Thoracic aorta (tissue), 2 donors: ENCODE data around the gene ITGA2. TPM values are rescaled to one million over a fixed set of nuclear protein-coding genes. Genes with fewer than 3 reads are reported as not detected.

Experiments used
- ATAC-seq: fragments of 150-250 bp; one replicate; pipeline ENCODE4 v1.8.0; 2017; ENCODE audit warnings: low read depth; ENCODE audit not compliant: insufficient number of reproducible peaks, low FRiP score
- DNase-seq: peaks from one replicate; pipeline ENCODE4 v3.0.0-alpha.2; 2020; ENCODE audit warnings: low spot score
- H3K27ac ChIP-seq, 2 donors: fragments of 200-600 bp; sonication (generic); 1 replicate in 1 of 2; 2 replicates in 1 of 2; pipeline ENCODE4 v1.5.1; 2016; ENCODE audit warnings: mild to moderate bottlenecking in 2 of 2, moderate library complexity in 2 of 2
- H3K27me3 ChIP-seq: fragments of 200-600 bp; sonication (generic); replicated peaks from 2 replicates; pipeline ENCODE4 v1.6.0; 2016; ENCODE audit warnings: mild to moderate bottlenecking; ENCODE audit not compliant: insufficient read depth
- H3K36me3 ChIP-seq: fragments of 200-600 bp; sonication (generic); one replicate; pipeline ENCODE4 v1.5.1; 2016
- H3K4me1 ChIP-seq, 2 donors: fragments of 200-600 bp; sonication (generic); 1 replicate in 1 of 2; 2 replicates in 1 of 2; pipeline versions ENCODE4 v1.5.1 to v1.6.0; 2016; ENCODE audit warnings: low read depth in 2 of 2, mild to moderate bottlenecking in 1 of 2; ENCODE audit not compliant: control insufficient read depth in 1 of 2
- H3K4me3 ChIP-seq: fragments of 200-600 bp; sonication (generic); 2 replicates; pipeline ENCODE4 v1.5.1; 2016; ENCODE audit warnings: mild to moderate bottlenecking
- H3K9me3 ChIP-seq: fragments of 200-600 bp; sonication (generic); 2 replicates; pipeline ENCODE4 v1.5.1; 2016
- total RNA-seq, 2 donors: library from RNA; depleted of rRNA; stranded (reverse); fragments of >200 nt; gene quantifications; one replicate each; pipeline versions ENCODE4 v1.1.0 to v1.2.3, GENCODE V29; 2016
- TF ChIP-seq, protein P1 (sequence below): fragments of 200-600 bp; sonication (generic); IDR thresholded peaks from one replicate; pipeline ENCODE4 v1.5.1; 2019; ENCODE audit warnings: antibody characterized with exemption

The ITGA2 gene
- total RNA-seq, 2 donors from 2014 or later = 4.9 to 7.2 TPM

DNA sequence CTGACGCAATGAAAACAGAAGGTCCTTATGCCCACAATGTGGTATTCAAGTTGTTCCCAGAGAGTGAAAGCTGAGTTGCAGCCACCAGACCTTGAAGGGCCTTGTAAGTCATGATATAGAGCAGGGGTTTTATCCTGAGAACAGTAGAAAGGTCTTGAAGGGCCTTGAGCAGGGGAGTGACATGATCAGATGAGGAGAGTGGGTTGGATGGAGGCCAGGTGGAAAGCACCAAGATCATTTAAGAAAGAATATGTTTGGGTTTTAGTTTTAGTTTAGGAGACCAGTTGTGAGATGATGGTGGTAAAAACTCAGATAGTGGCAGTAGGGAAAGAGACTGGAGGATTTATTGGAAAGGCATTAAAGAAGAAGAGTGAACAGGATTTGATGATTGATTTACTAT is 5.9 kb downstream of the ITGA2 start:
- Histone ChIP-seq H3K27ac (no peak overlapping the region), H3K27me3 (no peaks in the 10 kb centered on the region), H3K4me1 (peaks cover 0 to 2% of the 10 kb centered on the region in 2 donors), H3K9me3 (no peaks in the 10 kb centered on the region), H3K36me3 (no peaks in the 10 kb centered on the region), H3K4me3 (no peak overlapping the region)
- ATAC-seq (no peak), DNase-seq (no peak)
- TF ChIP-seq, protein P1, sequence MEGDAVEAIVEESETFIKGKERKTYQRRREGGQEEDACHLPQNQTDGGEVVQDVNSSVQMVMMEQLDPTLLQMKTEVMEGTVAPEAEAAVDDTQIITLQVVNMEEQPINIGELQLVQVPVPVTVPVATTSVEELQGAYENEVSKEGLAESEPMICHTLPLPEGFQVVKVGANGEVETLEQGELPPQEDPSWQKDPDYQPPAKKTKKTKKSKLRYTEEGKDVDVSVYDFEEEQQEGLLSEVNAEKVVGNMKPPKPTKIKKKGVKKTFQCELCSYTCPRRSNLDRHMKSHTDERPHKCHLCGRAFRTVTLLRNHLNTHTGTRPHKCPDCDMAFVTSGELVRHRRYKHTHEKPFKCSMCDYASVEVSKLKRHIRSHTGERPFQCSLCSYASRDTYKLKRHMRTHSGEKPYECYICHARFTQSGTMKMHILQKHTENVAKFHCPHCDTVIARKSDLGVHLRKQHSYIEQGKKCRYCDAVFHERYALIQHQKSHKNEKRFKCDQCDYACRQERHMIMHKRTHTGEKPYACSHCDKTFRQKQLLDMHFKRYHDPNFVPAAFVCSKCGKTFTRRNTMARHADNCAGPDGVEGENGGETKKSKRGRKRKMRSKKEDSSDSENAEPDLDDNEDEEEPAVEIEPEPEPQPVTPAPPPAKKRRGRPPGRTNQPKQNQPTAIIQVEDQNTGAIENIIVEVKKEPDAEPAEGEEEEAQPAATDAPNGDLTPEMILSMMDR = no peak

DNA sequence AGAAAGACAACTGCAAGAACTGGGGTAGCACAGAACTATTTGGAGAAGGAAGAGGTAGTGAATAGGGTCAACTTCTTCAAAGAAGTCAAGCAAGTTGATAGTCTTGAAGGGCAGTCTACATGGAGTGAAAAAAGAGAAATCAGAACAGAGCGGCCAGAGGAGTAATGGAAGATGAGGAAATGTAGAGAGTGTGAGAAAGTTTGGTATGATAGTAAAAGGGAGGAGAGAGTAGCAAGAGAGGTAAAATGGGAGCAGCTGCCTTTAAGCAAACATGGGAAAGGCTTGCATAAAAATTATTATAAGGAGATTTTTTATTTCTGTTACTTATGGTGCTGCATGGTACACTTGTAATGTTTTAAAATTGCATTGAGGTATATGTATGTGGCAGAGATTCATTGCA is 6.8 kb downstream of the ITGA2 start:
- Histone ChIP-seq H3K36me3 (no peaks in the 10 kb centered on the region), H3K9me3 (no peaks in the 10 kb centered on the region), H3K4me1 (no peaks in the 10 kb centered on the region), H3K27me3 (no peaks in the 10 kb centered on the region), H3K27ac (no peak overlapping the region), H3K4me3 (no peak overlapping the region)
- TF ChIP-seq, protein P1 = no peak
- ATAC-seq (no peak), DNase-seq (no peak)

DNA sequence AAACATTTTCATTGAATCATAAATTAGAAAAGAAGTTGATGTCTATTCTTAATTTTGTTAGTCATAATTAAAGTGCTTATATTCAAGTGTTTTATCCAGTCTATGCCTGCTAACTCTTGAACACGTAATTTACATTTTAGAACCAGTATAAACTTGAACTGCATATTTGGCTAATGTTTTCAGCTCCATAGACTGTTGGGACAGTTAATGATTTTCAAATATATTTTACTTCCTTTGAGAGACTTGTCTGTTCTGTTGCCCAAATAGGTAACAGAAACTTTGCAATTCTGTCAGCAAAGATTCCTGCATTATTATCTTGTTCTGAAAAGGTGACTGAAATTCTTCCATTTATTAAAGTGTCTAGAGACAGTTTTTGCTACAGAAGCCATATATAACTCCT is 7.8 kb downstream of the ITGA2 start:
- ATAC-seq = no peak
- Histone ChIP-seq H3K36me3 (no peaks in the 10 kb centered on the region), H3K9me3 (no peaks in the 10 kb centered on the region), H3K27ac (no peak overlapping the region), H3K4me3 (no peak overlapping the region), H3K27me3 (no peaks in the 10 kb centered on the region), H3K4me1 (no peaks in the 10 kb centered on the region)
- no peak for DNase-seq
- TF ChIP-seq, protein P1 = no peak

DNA sequence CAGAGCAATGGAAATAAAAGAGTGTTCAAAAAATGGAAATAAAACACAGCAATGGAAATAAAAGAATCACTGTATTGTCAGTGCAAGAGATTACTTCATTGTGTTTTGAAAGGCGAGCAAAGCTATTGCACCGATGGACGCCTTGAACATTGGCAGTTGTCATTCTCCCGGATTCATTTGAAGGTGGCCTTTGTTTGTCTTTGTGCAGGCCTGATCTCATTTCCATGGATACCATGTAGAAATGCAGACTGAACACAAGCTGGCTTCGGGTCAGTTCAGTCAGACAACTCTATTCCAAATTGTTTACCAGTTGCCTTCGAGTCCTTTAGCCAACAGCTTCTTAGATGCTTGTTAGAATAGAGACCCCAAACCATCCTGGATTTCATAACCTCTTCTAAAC is 8.3 kb downstream of the ITGA2 start:
- Histone ChIP-seq H3K36me3 (no peaks in the 10 kb centered on the region), H3K4me1 (no peaks in the 10 kb centered on the region), H3K4me3 (no peak overlapping the region), H3K9me3 (no peaks in the 10 kb centered on the region), H3K27ac (no peak overlapping the region), H3K27me3 (no peaks in the 10 kb centered on the region)
- ATAC-seq (no peak), DNase-seq (no peak)
- TF ChIP-seq, protein P1 = no peak

DNA sequence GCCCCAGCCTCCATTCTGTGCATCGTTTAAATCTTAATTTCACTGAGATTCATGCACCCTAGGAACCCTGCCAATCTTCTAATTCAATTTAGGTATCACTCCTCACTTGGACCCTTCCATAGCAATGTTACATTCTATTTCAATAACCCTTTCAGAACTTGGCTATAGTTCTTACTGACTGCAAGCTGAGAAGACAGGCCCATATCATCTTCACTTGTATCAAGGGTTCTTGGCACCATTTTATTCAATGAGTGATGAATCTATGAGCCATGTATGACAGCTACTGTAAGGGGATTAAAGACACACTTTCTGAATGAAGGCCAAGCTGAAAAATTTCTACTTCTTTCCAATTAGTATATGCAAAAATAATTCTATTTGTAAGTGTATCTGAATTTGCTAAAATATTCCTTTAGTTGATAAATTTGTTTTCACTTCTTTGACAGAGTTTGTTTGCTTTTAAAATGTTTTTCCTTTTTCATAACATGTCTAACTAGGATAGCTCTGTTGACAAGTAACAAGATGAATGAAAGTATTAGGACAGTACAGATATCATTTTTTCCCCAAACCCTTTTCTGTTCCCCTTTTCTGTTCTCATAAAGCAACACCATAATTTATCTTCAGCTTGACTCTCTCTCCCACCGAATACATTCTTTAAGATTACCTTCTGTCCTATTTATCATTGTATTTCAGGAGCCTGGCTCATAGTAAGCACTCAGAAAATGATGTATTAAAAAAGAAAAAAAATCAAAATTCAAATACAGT is 9.6 kb downstream of the ITGA2 start:
- Histone ChIP-seq H3K27ac (no peak overlapping the region), H3K4me3 (no peak overlapping the region), H3K4me1 (no peaks in the 10 kb centered on the region), H3K9me3 (no peaks in the 10 kb centered on the region), H3K27me3 (no peaks in the 10 kb centered on the region), H3K36me3 (no peaks in the 10 kb centered on the region)
- no peak for DNase-seq
- TF ChIP-seq, protein P1 = no peak
- no peak for ATAC-seq
